GM23248 (cell line): ENCODE data around the gene NEDD4L. TPM values are rescaled to one million over a fixed set of nuclear protein-coding genes. Genes with fewer than 3 reads are reported as not detected.
"Not testable (repeated sequence)": the region's sequence is repeated elsewhere in the genome, so short reads cannot be mapped to it uniquely, and the experiment has no call there.

Experiments
- DNase-seq: peaks from one replicate; pipeline ENCODE4 v3.0.0-alpha.2; 2015
- H2AFZ ChIP-seq: fragments of 200-600 bp; sonication (generic); 2 replicates; pipeline ENCODE4 v1.6.1; 2016; ENCODE audit warnings: antibody characterized with exemption
- H3F3A ChIP-seq: fragments of 200-600 bp; sonication (generic); 2 replicates; pipeline ENCODE4 v1.6.1; 2016; ENCODE audit warnings: mild to moderate bottlenecking, antibody characterized with exemption, mixed run types; ENCODE audit not compliant: insufficient read depth
- H3K27ac ChIP-seq: fragments of 200-600 bp; sonication (generic); 2 replicates; pipeline ENCODE4 v1.5.1; 2016; ENCODE audit warnings: mild to moderate bottlenecking
- H3K27me3 ChIP-seq: fragments of 200-600 bp; sonication (generic); replicated peaks from 2 replicates; pipeline ENCODE4 v1.6.1; 2016; ENCODE audit warnings: mild to moderate bottlenecking; ENCODE audit not compliant: insufficient read depth
- H3K36me3 ChIP-seq: fragments of 200-600 bp; sonication (generic); 2 replicates; pipeline ENCODE4 v1.6.1; 2016; ENCODE audit warnings: low read depth, mild to moderate bottlenecking
- H3K4me1 ChIP-seq: fragments of 200-600 bp; sonication (generic); 2 replicates; pipeline ENCODE4 v1.6.1; 2016; ENCODE audit warnings: mild to moderate bottlenecking; ENCODE audit not compliant: insufficient read depth
- H3K4me2 ChIP-seq: fragments of 200-600 bp; sonication (generic); one replicate; pipeline ENCODE4 v1.6.1; 2016; ENCODE audit warnings: mild to moderate bottlenecking; ENCODE audit not compliant: unreplicated experiment
- H3K4me3 ChIP-seq: fragments of 200-600 bp; sonication (generic); 2 replicates; pipeline ENCODE4 v1.5.1; 2016; ENCODE audit warnings: mild to moderate bottlenecking
- H3K79me2 ChIP-seq: fragments of 200-600 bp; sonication (generic); 2 replicates; pipeline ENCODE4 v1.6.1; 2016; ENCODE audit warnings: mild to moderate bottlenecking; ENCODE audit not compliant: insufficient read depth
- H3K9ac ChIP-seq: fragments of 200-600 bp; sonication (generic); 2 replicates; pipeline ENCODE4 v1.6.1; 2016; ENCODE audit warnings: mild to moderate bottlenecking
- H3K9me2 ChIP-seq: fragments of 200-600 bp; sonication (generic); 2 replicates; pipeline ENCODE4 v1.6.1; 2016; ENCODE audit warnings: mixed run types, mild to moderate bottlenecking, moderate library complexity; ENCODE audit not compliant: insufficient read depth
- H3K9me3 ChIP-seq: fragments of 200-600 bp; sonication (generic); one replicate; pipeline ENCODE4 v1.6.1; 2017; ENCODE audit warnings: low read depth
- H4K20me1 ChIP-seq: fragments of 200-600 bp; sonication (generic); 2 replicates; pipeline ENCODE4 v1.6.0; 2016; ENCODE audit not compliant: insufficient read depth
- EZH2 ChIP-seq: fragments of 200-600 bp; sonication (generic); IDR thresholded peaks from 2 replicates; pipeline ENCODE4 v1.6.1; 2018; ENCODE audit warnings: antibody characterized with exemption, mild to moderate bottlenecking; ENCODE audit not compliant: insufficient read depth, poor library complexity, severe bottlenecking
- EZH2phosphoT487 ChIP-seq: fragments of 200-600 bp; sonication (generic); IDR thresholded peaks from 2 replicates; pipeline ENCODE4 v1.6.1; 2018; ENCODE audit warnings: antibody characterized with exemption, moderate library complexity, mild to moderate bottlenecking, low read depth; ENCODE audit not compliant: insufficient read depth
- WGBS, 2 experiments: methylation state at CpG; one replicate each; pipeline ENCODE4 v1.1.6; 2015 to 2017; ENCODE audit warnings: low lambda C conversion rate in 2 of 2, low coverage in 1 of 2; ENCODE audit errors: missing lambda C conversion rate in 2 of 2; 5-methylcytosine and 5-hydroxymethylcytosine counted together
- in situ Hi-C: fragments of 300-500 bp; cut with MboI; formaldehyde crosslinking; loops from 2 replicates; pipeline ENCODE4 v1.15.0; 2020
- polyA plus RNA-seq: library from polyadenylated mRNA; unstranded; fragments of >200 nt; fragmentation: Nextera tagmentation; extraction: Ambion mirVana; gene quantifications from 2 replicates; pipeline ENCODE4 v1.2.1, GENCODE V29; 2016
- total RNA-seq: library from RNA; depleted of rRNA; stranded (reverse); fragments of >200 nt; shearing (Covaris generic); gene quantifications from 2 replicates; pipeline ENCODE4 v1.2.3, GENCODE V29; 2014

Gene NEDD4L
- total and polyA plus RNA-seq, 2 experiments from 2014 or later: 3.7 to 6.1 TPM

DNA sequence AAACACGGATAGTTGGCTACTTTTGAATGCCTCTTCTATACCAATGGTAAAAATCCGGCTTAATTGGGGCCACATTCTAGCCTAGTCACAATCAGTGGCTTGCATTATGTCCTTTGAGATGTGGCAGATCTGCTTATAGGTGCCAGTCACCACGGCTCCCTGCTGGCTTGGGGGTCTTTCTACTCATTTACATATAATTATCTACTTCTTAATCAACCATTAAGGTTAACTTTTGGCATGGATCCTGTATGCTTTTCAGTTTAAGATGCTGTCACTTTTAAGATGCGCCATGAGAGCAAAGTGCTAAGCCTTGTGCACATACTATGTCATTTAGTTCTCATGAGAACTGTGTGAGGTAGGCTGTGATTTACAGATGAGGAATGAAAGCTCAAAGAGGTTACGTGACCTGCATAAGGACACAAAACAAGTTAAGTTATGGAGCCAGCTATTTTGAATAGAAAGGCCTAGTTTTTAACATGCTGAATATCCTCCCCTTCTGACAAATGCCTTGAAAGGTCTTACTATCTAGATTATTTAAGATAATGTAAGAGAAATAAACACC lies 4.1 kb downstream of the NEDD4L start:
- DNase-seq: no peak
- no peak overlapping the region for H3K4me3 ChIP-seq
- no peaks in the 10 kb centered on the region for H3K9me2 ChIP-seq
- no peaks in the 10 kb centered on the region for H4K20me1 ChIP-seq
- no peak overlapping the region for H2AFZ ChIP-seq
- H3K79me2 ChIP-seq: no peaks in the 10 kb centered on the region
- WGBS, 2 experiments: 84 to 90% methylated on average over 5 of the region's 5 CpGs
- no peaks in the 10 kb centered on the region for H3K4me1 ChIP-seq
- no peaks in the 10 kb centered on the region for H3F3A ChIP-seq
- in situ Hi-C loops: no loop called here
- H3K9ac ChIP-seq: no peak overlapping the region
- TF ChIP-seq EZH2 (no peak), EZH2phosphoT487 (no peak)
- no peaks in the 10 kb centered on the region for H3K36me3 ChIP-seq
- no peaks in the 10 kb centered on the region for H3K27me3 ChIP-seq
- no peaks in the 10 kb centered on the region for H3K9me3 ChIP-seq
- H3K4me2 ChIP-seq: no peak overlapping the region
- H3K27ac ChIP-seq: no peak overlapping the region

DNA sequence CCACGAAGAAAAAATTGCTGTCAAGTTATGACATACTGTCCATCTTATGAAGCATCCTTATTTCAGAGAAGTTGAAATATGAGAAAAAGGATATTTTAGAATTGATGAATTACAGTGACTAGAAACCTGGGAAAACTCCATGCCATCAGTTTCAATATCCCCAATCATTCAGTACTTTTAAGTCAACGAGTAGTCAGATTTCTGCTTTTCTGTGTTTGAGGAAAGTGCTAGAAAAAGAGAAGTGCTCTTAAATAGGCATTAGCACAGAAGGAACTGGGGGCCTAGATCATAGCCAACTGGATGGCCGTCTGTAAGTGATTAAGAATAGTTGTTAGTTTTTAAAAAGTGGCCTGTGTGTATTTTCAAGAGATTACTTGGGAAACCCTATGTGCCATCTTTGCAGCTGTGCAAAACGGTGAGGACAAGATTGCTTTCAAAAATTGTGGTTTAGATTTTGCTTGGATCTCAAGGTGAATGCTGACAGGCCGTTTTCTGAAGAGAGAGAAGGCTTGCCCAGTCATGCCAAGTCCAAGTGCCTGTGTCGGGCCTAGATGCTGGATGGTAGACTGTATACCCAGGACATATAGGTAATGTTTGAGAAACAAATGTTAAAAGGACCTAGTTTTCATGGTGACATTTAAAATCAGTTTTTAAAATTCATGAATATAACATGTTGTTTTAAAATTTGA lies 5.1 kb downstream of the NEDD4L start:
- H4K20me1 ChIP-seq: no peaks in the 10 kb centered on the region
- H3K27ac ChIP-seq: no peak overlapping the region
- no peak for DNase-seq
- peaks cover 2% of the 10 kb centered on the region; the same call in 1 of the 2 replicates for H3F3A ChIP-seq
- TF ChIP-seq EZH2: no peak
- no peak for TF ChIP-seq EZH2phosphoT487
- peaks cover 4% of the 10 kb centered on the region; the same call in 1 of the 2 replicates for H3K4me1 ChIP-seq
- WGBS, 2 experiments: 63 to 65% methylated on average over 6 of the region's 6 CpGs
- H3K4me3 ChIP-seq: no peak overlapping the region
- in situ Hi-C loops: no loop called here
- H2AFZ ChIP-seq: no peak overlapping the region
- H3K4me2 ChIP-seq: no peak overlapping the region
- H3K27me3 ChIP-seq: no peaks in the 10 kb centered on the region
- H3K9me2 ChIP-seq: no peaks in the 10 kb centered on the region
- no peaks in the 10 kb centered on the region for H3K36me3 ChIP-seq
- no peaks in the 10 kb centered on the region for H3K9me3 ChIP-seq
- H3K9ac ChIP-seq: no peak overlapping the region
- H3K79me2 ChIP-seq: no peaks in the 10 kb centered on the region

DNA sequence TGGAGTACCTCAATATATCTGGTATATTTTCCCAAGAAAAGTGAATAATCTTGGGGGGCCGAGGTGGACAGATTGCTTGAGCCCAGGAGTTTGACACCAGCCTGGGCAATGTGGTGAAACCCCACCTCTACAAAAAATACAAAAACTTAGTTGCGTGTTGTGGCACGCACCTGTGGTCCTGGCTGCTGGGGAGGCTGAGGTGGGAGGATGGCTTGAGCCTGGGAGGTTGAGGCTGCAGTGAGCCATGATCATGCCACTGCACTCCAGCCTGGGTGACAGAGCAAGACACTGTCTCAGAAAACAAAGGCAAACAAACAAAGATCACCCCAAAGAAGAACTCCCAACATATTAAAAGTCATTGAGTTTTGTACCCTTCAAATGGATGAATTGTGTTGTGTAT lies 6.9 kb downstream of the NEDD4L start:
- WGBS, 2 experiments: 90 to 91% methylated on average over 3 of the region's 3 CpGs
- H3K9ac ChIP-seq, H3K9me2 ChIP-seq, H4K20me1 ChIP-seq, DNase-seq, H3K27ac ChIP-seq, H3K4me3 ChIP-seq, in situ Hi-C loops, H3K9me3 ChIP-seq, H3K36me3 ChIP-seq, H2AFZ ChIP-seq, H3K4me2 ChIP-seq, H3K79me2 ChIP-seq, H3K27me3 ChIP-seq: not testable (repeated sequence)
- H3K4me1 ChIP-seq: peaks cover 11% of the 10 kb centered on the region; the same call in 1 of the 2 replicates
- H3F3A ChIP-seq: peaks cover 11% of the 10 kb centered on the region

DNA sequence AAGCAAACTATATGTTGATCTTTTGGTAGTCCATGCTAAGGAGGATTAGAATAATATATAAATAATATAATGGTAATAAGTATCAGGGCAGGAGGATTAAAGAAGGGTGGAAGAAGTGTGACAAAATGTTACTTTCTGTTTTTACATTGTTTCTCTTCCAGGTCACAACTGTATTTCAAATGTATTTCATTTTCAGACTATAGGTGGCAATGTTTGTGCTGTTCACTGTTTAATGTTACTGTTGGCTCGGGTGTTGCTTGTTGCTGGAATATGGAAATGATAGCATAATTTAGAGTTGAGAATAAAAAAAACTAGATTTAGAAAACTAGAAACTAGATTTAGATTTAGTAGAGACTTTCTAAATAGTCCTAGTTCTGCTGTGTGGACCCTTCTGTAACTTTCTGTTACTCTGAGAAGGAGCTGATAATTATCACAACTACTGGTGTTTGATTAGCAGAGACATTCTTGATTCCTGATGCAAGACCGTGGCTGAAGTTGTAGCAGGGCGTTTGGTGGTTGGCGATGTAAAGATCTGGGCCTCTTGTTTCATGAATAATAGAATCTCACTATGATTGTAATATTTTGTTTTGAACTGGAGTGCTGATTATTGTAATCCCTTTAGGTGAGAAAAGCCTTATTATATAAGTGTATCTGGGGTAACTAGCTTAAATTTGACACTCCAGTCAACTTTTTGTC lies 7.9 kb downstream of the NEDD4L start:
- Histone ChIP-seq H3K4me2 (no peak overlapping the region), H3F3A (peaks cover 11% of the 10 kb centered on the region)
- DNase-seq: peak; percentile 43

More for the DNA sequence above, 7.9 kb downstream of the NEDD4L start:
- Histone ChIP-seq H3K9me2 (no peaks in the 10 kb centered on the region), H3K4me1 (peaks cover 11% of the 10 kb centered on the region; the same call in 1 of the 2 replicates), H3K79me2 (no peaks in the 10 kb centered on the region), H3K9me3 (no peaks in the 10 kb centered on the region), H3K27ac (no peak overlapping the region), H3K4me3 (no peak overlapping the region), H3K9ac (no peak overlapping the region), H2AFZ (no peak overlapping the region), H4K20me1 (no peaks in the 10 kb centered on the region), H3K27me3 (no peaks in the 10 kb centered on the region), H3K36me3 (no peaks in the 10 kb centered on the region)
- TF ChIP-seq EZH2phosphoT487 (no peak), EZH2 (no peak)
- 72 to 76% methylated on average over 4 of the region's 4 CpGs for WGBS, 2 experiments
- in situ Hi-C loops: no loop called here
